GM11168 (cell line): ENCODE measurements around the gene RNU6-9.

Experiments
- in situ Hi-C: fragments of 300-500 bp; cut with MboI; formaldehyde crosslinking; loops from one replicate; pipeline ENCODE4 v1.12.0; 2022; ENCODE audit warnings: low sequenced_read_pairs; ENCODE audit not compliant: unreplicated experiment

The RNU6-9 gene

GRCh38 chr19:861141-861755 is 32.0 kb upstream of the RNU6-9 start:
- in situ Hi-C loops: loop anchor here (5.0 to 10.0 kb wide), 2 partner anchors 41 to 124 kb away; partner anchors contain the start of gene WDR18

GRCh38 chr19:861756-862580 is 31.3 kb upstream of the RNU6-9 start:
- in situ Hi-C loops: loop anchor here (5.0 to 10.0 kb wide), 2 partner anchors 40 to 123 kb away; partner anchors contain the start of gene WDR18

- in situ Hi-C loops: loop anchor here (5.0 to 10.0 kb wide), 2 partner anchors 40 to 122 kb away; partner anchors contain the start of gene WDR18
Measured at GRCh38 chr19:862581-863314, 30.5 kb upstream of the RNU6-9 start.

GRCh38 chr19:863315-863620 is 30.0 kb upstream of the RNU6-9 start:
- in situ Hi-C loops: loop anchor here (5.0 to 10.0 kb wide), 2 partner anchors 39 to 122 kb away; partner anchors contain the start of gene WDR18

- in situ Hi-C loops: loop anchor here (10.0 kb wide), 1 partner anchor 118 kb away; the partner anchor contains the start of gene WDR18
Measured at GRCh38 chr19:866769-867300, 26.4 kb upstream of the RNU6-9 start.

- in situ Hi-C loops: loop anchor here (10.0 kb wide), 1 partner anchor 117 kb away; the partner anchor contains the start of gene WDR18
Measured at GRCh38 chr19:867301-867793, 25.9 kb upstream of the RNU6-9 start.

GRCh38 chr19:867855-868457 is 25.3 kb upstream of the RNU6-9 start:
- in situ Hi-C loops: loop anchor here (10.0 kb wide), 1 partner anchor 117 kb away; the partner anchor contains the start of gene WDR18

GRCh38 chr19:868458-869244 is 24.6 kb upstream of the RNU6-9 start:
- in situ Hi-C loops: loop anchor here (10.0 kb wide), 1 partner anchor 116 kb away; the partner anchor contains the start of gene WDR18

GRCh38 chr19:869245-870177 is 23.8 kb upstream of the RNU6-9 start:
- in situ Hi-C loops: loop anchor here (10.0 kb wide), 1 partner anchor 115 kb away; the partner anchor contains the start of gene WDR18

GRCh38 chr19:870314-870713 is 23.0 kb upstream of the RNU6-9 start:
- in situ Hi-C loops: no loop called here

GRCh38 chr19:870963-871401 is 22.3 kb upstream of the RNU6-9 start:
- in situ Hi-C loops: no loop called here

- in situ Hi-C loops: no loop called here
Measured at GRCh38 chr19:871446-872265, 21.6 kb upstream of the RNU6-9 start.

- in situ Hi-C loops: no loop called here
Measured at GRCh38 chr19:872266-872951, 20.9 kb upstream of the RNU6-9 start.

- in situ Hi-C loops: no loop called here
Measured at GRCh38 chr19:873084-873483, 20.2 kb upstream of the RNU6-9 start.

GRCh38 chr19:873561-874041 is 19.7 kb upstream of the RNU6-9 start:
- in situ Hi-C loops: no loop called here

- in situ Hi-C loops: no loop called here
Measured at GRCh38 chr19:875265-875879, 17.9 kb upstream of the RNU6-9 start.
